Esophagus muscularis mucosa (tissue), 4 donors: ENCODE results near the gene CAPS. TPM values are rescaled to one million over a fixed set of nuclear protein-coding genes. Genes with fewer than 3 reads are reported as not detected.

Source experiments
- DNase-seq: peaks from one replicate; pipeline ENCODE4 v3.0.0-alpha.2; 2017; ENCODE audit errors: extremely low spot score
- H3K27ac ChIP-seq, 4 donors: fragments of 200-600 bp; sonication (generic); replicated peaks in 1 of 4; 1 replicate in 3 of 4; 2 replicates in 1 of 4; pipeline ENCODE4 v1.5.1; 2016 to 2019; ENCODE audit warnings: mild to moderate bottlenecking in 1 of 4
- H3K27me3 ChIP-seq, 4 donors: fragments of 200-600 bp; sonication (generic); one replicate each; pipeline versions ENCODE4 v1.5.1 to v1.6.0; 2016 to 2019
- H3K36me3 ChIP-seq, 4 donors: fragments of 200-600 bp; sonication (generic); one replicate each; pipeline ENCODE4 v1.5.1; 2016 to 2019
- H3K4me1 ChIP-seq, 4 donors: fragments of 200-600 bp; sonication (generic); one replicate each; pipeline ENCODE4 v1.5.1; 2016 to 2019
- H3K4me3 ChIP-seq, 4 donors: fragments of 200-600 bp; sonication (generic); 1 replicate in 2 of 4; 2 replicates in 2 of 4; pipeline ENCODE4 v1.5.1; 2016 to 2019; ENCODE audit warnings: mild to moderate bottlenecking in 4 of 4, moderate library complexity in 1 of 4
- H3K9me3 ChIP-seq, 4 donors: fragments of 200-600 bp; sonication (generic); 1 replicate in 3 of 4; 2 replicates in 1 of 4; pipeline ENCODE4 v1.5.1; 2016 to 2019
- CTCF ChIP-seq, 3 experiments: fragments of 200-600 bp in 2 of 3; fragments of 450-650 bp in 1 of 3; sonication (generic) in 2 of 3; IDR thresholded peaks; one replicate each; pipeline ENCODE4 v1.5.1; 2017 to 2019; ENCODE audit warnings: antibody characterized with exemption in 3 of 3, mild to moderate bottlenecking in 2 of 3, moderate library complexity in 1 of 3
- EP300 ChIP-seq: sonication (generic); formaldehyde crosslinking; IDR thresholded peaks from one replicate; pipeline ENCODE4 v1.6.1; 2017; ENCODE audit warnings: antibody characterized with exemption
- POLR2A ChIP-seq: fragments of 450-650 bp; IDR thresholded peaks from one replicate; pipeline ENCODE4 v1.6.1; 2017; ENCODE audit warnings: antibody characterized with exemption, moderate library complexity, mild to moderate bottlenecking, low read depth
- POLR2AphosphoS5 ChIP-seq, 2 donors: sonication (generic); formaldehyde crosslinking; IDR thresholded peaks; one replicate each; pipeline ENCODE4 v1.6.1; 2017; ENCODE audit warnings: antibody characterized with exemption in 2 of 2
- WGBS: methylation state at CpG from one replicate; pipeline ENCODE4 v1.1.5; 2018; 5-methylcytosine and 5-hydroxymethylcytosine counted together
- intact Hi-C: fragments of 100-400 bp; cut with DNase I; formaldehyde crosslinking; loops from one replicate; pipeline ENCODE4 v1.15.1; 2023
- total RNA-seq, 4 donors: library from RNA; depleted of rRNA; stranded (reverse); fragments of >200 nt; gene quantifications; one replicate each; pipeline versions ENCODE4 v1.1.0 to v1.2.1, GENCODE V29; 2016

Gene CAPS
- total RNA-seq, 4 donors from 2014 or later, result 5.5 to 16.1 (median 15.2) TPM

GRCh38 chr19:5895409-5895808 lies 18.6 kb upstream of the CAPS start:
- Histone ChIP-seq H3K36me3 (peaks cover 24 to 53% (median 35%) of the 10 kb centered on the region in 4 donors), H3K27me3 (peaks cover 0 to 4% (median 0%) of the 10 kb centered on the region in 4 donors), H3K4me3 (no peak overlapping the region), H3K27ac (no peak overlapping the region), H3K4me1 (peaks cover 24 to 43% (median 27%) of the 10 kb centered on the region in 4 donors), H3K9me3 (no peaks in the 10 kb centered on the region)
- DNase-seq, result no peak
- no peak for TF ChIP-seq POLR2A
- TF ChIP-seq EP300, result no peak
- no peak for TF ChIP-seq CTCF (IDR thresholded peaks at IDR 0.05)
- TF ChIP-seq POLR2AphosphoS5 (IDR thresholded peaks at IDR 0.05), result no peak
- intact Hi-C loops, result no loop called here
- WGBS, result 68% methylated on average over 7 of the region's 15 CpGs

- TF ChIP-seq EP300 (no peak), POLR2AphosphoS5 (IDR thresholded peaks at IDR 0.05) (no peak), POLR2A (no peak), CTCF (IDR thresholded peaks at IDR 0.05) (no peak)
- Histone ChIP-seq H3K4me3 (no peak overlapping the region), H3K36me3 (peaks cover 24 to 57% (median 36%) of the 10 kb centered on the region in 4 donors), H3K4me1 (peaks cover 24 to 43% (median 25%) of the 10 kb centered on the region in 4 donors), H3K27ac (no peak overlapping the region), H3K27me3 (peaks cover 0 to 4% (median 0%) of the 10 kb centered on the region in 4 donors), H3K9me3 (no peaks in the 10 kb centered on the region)
- 88% methylated on average over 7 of the region's 8 CpGs for WGBS
- no peak for DNase-seq
- intact Hi-C loops, result no loop called here
Observed at GRCh38 chr19:5895890-5896289, 18.2 kb upstream of the CAPS start.

GRCh38 chr19:5896365-5897076 lies 17.5 kb upstream of the CAPS start:
- Histone ChIP-seq H3K36me3 (peaks cover 24 to 63% (median 38%) of the 10 kb centered on the region in 4 donors), H3K27ac (peak overlapping the region in 1 of 4 donors; percentile 27), H3K4me3 (no peak overlapping the region), H3K9me3 (no peaks in the 10 kb centered on the region), H3K4me1 (peaks cover 24 to 43% (median 25%) of the 10 kb centered on the region in 4 donors), H3K27me3 (peaks cover 0 to 4% (median 0%) of the 10 kb centered on the region in 4 donors)
- WGBS, result 68% methylated on average over 4 of the region's 29 CpGs
- no peak for DNase-seq
- no peak for TF ChIP-seq POLR2AphosphoS5 (IDR thresholded peaks at IDR 0.05)
- TF ChIP-seq EP300, result no peak
- no peak for TF ChIP-seq POLR2A
- no peak for TF ChIP-seq CTCF (IDR thresholded peaks at IDR 0.05)
- intact Hi-C loops, result no loop called here

- intact Hi-C loops, result no loop called here
- no peaks in the 10 kb centered on the region for H3K9me3 ChIP-seq
- H3K27ac ChIP-seq, result peak overlapping the region in 2 of 4 donors; percentile 27 to 58
- TF ChIP-seq POLR2A (no peak), EP300 (no peak), CTCF (IDR thresholded peaks at IDR 0.05) (no peak), POLR2AphosphoS5 (IDR thresholded peaks at IDR 0.05) (no peak)
- WGBS, result 92% methylated on average over 9 of the region's 30 CpGs
- H3K27me3 ChIP-seq, result no peaks in the 10 kb centered on the region
- peaks cover 24 to 68% (median 38%) of the 10 kb centered on the region in 4 donors for H3K36me3 ChIP-seq
- DNase-seq, result no peak
- peaks cover 25 to 43% (median 26%) of the 10 kb centered on the region in 4 donors for H3K4me1 ChIP-seq
- no peak overlapping the region for H3K4me3 ChIP-seq
Observed at GRCh38 chr19:5897189-5897969, 16.7 kb upstream of the CAPS start.
